Measurements from ENCODE around the gene RFTN1. TPM values are rescaled to one million over a fixed set of nuclear protein-coding genes. Genes with fewer than 3 reads are reported as not detected.
A peak's percentile ranks its signal among the peaks of the same experiment; 100 is the strongest.

The RFTN1 gene
- total and polyA plus RNA-seq, 2 donors (not counting 1 experiment from before 2014, with no cell fraction given): 35.1 to 35.5 TPM

GRCh38 chr3:16466822-16467221, 46.7 kb downstream of the RFTN1 start:
- H3K27ac ChIP-seq (ENCODE audit: insufficient read depth, low read length): no peak overlapping the region
- H3K4me2 ChIP-seq (ENCODE audit: extremely low read depth, insufficient read depth, low read length): no peak overlapping the region
- no peak overlapping the region for H3K4me3 ChIP-seq (replicated peaks in 1 of 4; ENCODE audit: control extremely low read depth in 1 of 4, insufficient read depth in 1 of 4, low read depth in 3 of 4, low read length in 4 of 4)
- no peaks in the 10 kb centered on the region for H3K27me3 ChIP-seq (ENCODE audit: control insufficient read depth, insufficient read depth, low read length)
- H3K36me3 ChIP-seq (ENCODE audit: control insufficient read depth, insufficient read depth, low read length): no peaks in the 10 kb centered on the region
- H3K9ac ChIP-seq (ENCODE audit: insufficient read depth, low read length): no peak overlapping the region
- no peaks in the 10 kb centered on the region for H3K9me3 ChIP-seq (ENCODE audit: control insufficient read depth, insufficient read depth, low read depth, low read length)
- H3K79me2 ChIP-seq (ENCODE audit: control insufficient read depth, insufficient read depth, low read length): no peaks in the 10 kb centered on the region
- no peak overlapping the region for H2AFZ ChIP-seq (ENCODE audit: low read length)
- TF ChIP-seq EZH2 (IDR thresholded peaks at IDR 0.05; ENCODE audit: low read length, missing control alignments) (no peak), CTCF (conservative IDR thresholded peaks at IDR 0.05 in 1 of 2, IDR thresholded peaks at IDR 0.05 in 1 of 2; ENCODE audit: low read depth in 1 of 2, low read length in 2 of 2) (no peak)
- no peaks in the 10 kb centered on the region for H4K20me1 ChIP-seq (ENCODE audit: control insufficient read depth, extremely low read depth, insufficient read depth, low read length)
- H3K4me1 ChIP-seq (ENCODE audit: control insufficient read depth, extremely low read depth, insufficient read depth, low read length): no peaks in the 10 kb centered on the region
- DNase-seq (ENCODE audit: low read depth in 2 of 2): no peak

- Histone ChIP-seq H4K20me1 (ENCODE audit: control insufficient read depth, extremely low read depth, insufficient read depth, low read length) (no peaks in the 10 kb centered on the region), H3K79me2 (ENCODE audit: control insufficient read depth, insufficient read depth, low read length) (no peaks in the 10 kb centered on the region), H3K4me2 (ENCODE audit: extremely low read depth, insufficient read depth, low read length) (no peak overlapping the region), H2AFZ (ENCODE audit: low read length) (no peak overlapping the region), H3K27ac (ENCODE audit: insufficient read depth, low read length) (no peak overlapping the region), H3K9ac (ENCODE audit: insufficient read depth, low read length) (no peak overlapping the region), H3K4me3 (replicated peaks in 1 of 4; ENCODE audit: control extremely low read depth in 1 of 4, insufficient read depth in 1 of 4, low read depth in 3 of 4, low read length in 4 of 4) (no peak overlapping the region), H3K36me3 (ENCODE audit: control insufficient read depth, insufficient read depth, low read length) (no peaks in the 10 kb centered on the region), H3K9me3 (ENCODE audit: control insufficient read depth, insufficient read depth, low read depth, low read length) (no peaks in the 10 kb centered on the region), H3K4me1 (ENCODE audit: control insufficient read depth, extremely low read depth, insufficient read depth, low read length) (no peaks in the 10 kb centered on the region), H3K27me3 (ENCODE audit: control insufficient read depth, insufficient read depth, low read length) (no peaks in the 10 kb centered on the region)
- TF ChIP-seq EZH2 (IDR thresholded peaks at IDR 0.05; ENCODE audit: low read length, missing control alignments): no peak
- no peak for TF ChIP-seq CTCF (conservative IDR thresholded peaks at IDR 0.05 in 1 of 2, IDR thresholded peaks at IDR 0.05 in 1 of 2; ENCODE audit: low read depth in 1 of 2, low read length in 2 of 2)
- DNase-seq (ENCODE audit: low read depth in 2 of 2): peak in 1 of 2 donors; percentile 64
Observed at GRCh38 chr3:16464511-16465148, 48.9 kb downstream of the RFTN1 start.

- H2AFZ ChIP-seq (ENCODE audit: low read length): no peak overlapping the region
- H3K9me3 ChIP-seq (ENCODE audit: control insufficient read depth, insufficient read depth, low read depth, low read length): no peaks in the 10 kb centered on the region
- no peak overlapping the region for H3K27ac ChIP-seq (ENCODE audit: insufficient read depth, low read length)
- H3K4me1 ChIP-seq (ENCODE audit: control insufficient read depth, extremely low read depth, insufficient read depth, low read length): no peaks in the 10 kb centered on the region
- H3K4me2 ChIP-seq (ENCODE audit: extremely low read depth, insufficient read depth, low read length): no peak overlapping the region
- no peaks in the 10 kb centered on the region for H3K79me2 ChIP-seq (ENCODE audit: control insufficient read depth, insufficient read depth, low read length)
- TF ChIP-seq EZH2 (IDR thresholded peaks at IDR 0.05; ENCODE audit: low read length, missing control alignments) (no peak), CTCF (conservative IDR thresholded peaks at IDR 0.05 in 1 of 2, IDR thresholded peaks at IDR 0.05 in 1 of 2; ENCODE audit: low read depth in 1 of 2, low read length in 2 of 2) (no peak)
- no peaks in the 10 kb centered on the region for H3K36me3 ChIP-seq (ENCODE audit: control insufficient read depth, insufficient read depth, low read length)
- DNase-seq (ENCODE audit: low read depth in 2 of 2): no peak
- no peak overlapping the region for H3K9ac ChIP-seq (ENCODE audit: insufficient read depth, low read length)
- H3K27me3 ChIP-seq (ENCODE audit: control insufficient read depth, insufficient read depth, low read length): no peaks in the 10 kb centered on the region
- H3K4me3 ChIP-seq (replicated peaks in 1 of 4; ENCODE audit: control extremely low read depth in 1 of 4, insufficient read depth in 1 of 4, low read depth in 3 of 4, low read length in 4 of 4): no peak overlapping the region
- H4K20me1 ChIP-seq (ENCODE audit: control insufficient read depth, extremely low read depth, insufficient read depth, low read length): no peaks in the 10 kb centered on the region
Observed at GRCh38 chr3:16463914-16464313, 49.6 kb downstream of the RFTN1 start.
